ENCODE data around the gene SPOCK1. TPM values are rescaled to one million over a fixed set of nuclear protein-coding genes. Genes with fewer than 3 reads are reported as not detected.
A peak's percentile ranks its signal among the peaks of the same experiment; 100 is the strongest.

The SPOCK1 gene
- total and polyA plus RNA-seq, 2 of the 4 experiments (the other 2 are of a cell fraction): 5.0 to 20.3 TPM

DNA sequence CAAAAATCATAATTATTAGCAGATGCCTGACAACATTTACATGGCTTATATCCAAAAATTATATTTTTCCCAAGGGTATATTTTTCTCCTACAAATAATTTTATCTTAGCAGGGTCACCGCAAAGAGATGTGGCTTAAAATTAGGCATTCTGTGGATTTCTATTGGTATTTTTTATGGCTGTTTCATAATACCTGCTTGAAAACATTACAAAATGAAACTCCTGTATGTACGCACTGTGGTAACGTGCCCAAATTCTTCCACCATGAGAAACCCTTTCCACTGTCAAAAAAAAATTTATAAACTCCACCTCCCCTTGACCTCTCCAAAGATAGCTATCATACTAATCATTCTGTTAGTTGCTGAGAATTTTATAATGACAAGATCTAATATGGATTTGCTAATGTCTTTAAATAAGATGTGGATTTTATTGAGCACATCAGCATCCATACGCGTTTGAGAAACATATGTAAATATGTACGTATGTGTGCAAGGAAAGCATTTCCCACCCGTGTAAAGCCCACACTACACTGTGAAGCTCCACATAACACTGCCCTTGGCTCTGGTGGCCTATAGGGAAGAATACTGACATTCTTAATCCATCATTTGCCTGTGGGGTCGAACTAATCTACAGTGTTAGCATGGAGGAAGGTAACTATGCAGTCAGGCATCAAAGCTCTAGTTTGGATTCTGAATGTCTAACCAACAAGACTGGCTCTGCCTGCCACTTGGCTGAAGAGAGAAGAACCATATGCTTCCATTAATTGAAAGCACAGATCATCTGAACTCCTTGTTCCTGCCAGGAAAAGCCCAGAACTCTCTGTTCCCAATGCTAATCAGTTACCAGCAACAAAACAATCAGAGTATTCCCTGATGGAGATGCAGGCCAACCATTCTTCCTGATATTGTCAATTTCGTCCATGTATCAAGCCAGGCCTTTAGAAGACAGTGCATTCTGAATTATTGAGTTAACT, 244.7 kb downstream of the SPOCK1 start:
- ATAC-seq (ENCODE audit: low read depth): no peak
- in situ Hi-C loops (cut with MboI; ENCODE audit: low sequenced_read_pairs) (no loop called here), dilution Hi-C loops (cut with HindIII; ENCODE audit: low sequenced_read_pairs, unreplicated experiment) (no loop called here)

More for the DNA sequence above, 244.7 kb downstream of the SPOCK1 start:
- no peak overlapping the region for H3K4me2 ChIP-seq (ENCODE audit: low read depth, low read length)
- no peak overlapping the region for H4K91ac ChIP-seq (ENCODE audit: insufficient read depth, low read depth, low read length)
- WGBS, 2 experiments (ENCODE audit: extremely low coverage in 2 of 2, insufficient read length in 1 of 2): no CpG with 5 or more reads among the region's 9 CpGs
- no peak overlapping the region for H3K9ac ChIP-seq (ENCODE audit: low read depth, low read length)
- H3K27me3 ChIP-seq (ENCODE audit: control insufficient read depth, insufficient read depth, low read length): no peaks in the 10 kb centered on the region
- no peak overlapping the region for H3K56ac ChIP-seq (ENCODE audit: extremely low read depth, insufficient read depth, low read length)
- H3K27ac ChIP-seq (ENCODE audit: insufficient read depth, low read length): no peak overlapping the region
- TF ChIP-seq RCOR1 (IDR thresholded peaks at IDR 0.05; ENCODE audit: insufficient replicate concordance, low read length) (no peak), NFE2L2 (IDR thresholded peaks at IDR 0.05; ENCODE audit: low read depth, low read length) (no peak), CHD1 (IDR thresholded peaks at IDR 0.05; ENCODE audit: low read depth, low read length) (no peak), RFX5 (IDR thresholded peaks at IDR 0.05; ENCODE audit: low read depth, low read length) (no peak), RAD21 (IDR thresholded peaks at IDR 0.05; ENCODE audit: low read length) (no peak), POLR2A (IDR thresholded peaks at IDR 0.05; ENCODE audit: low read depth, low read length) (no peak), MAFK (IDR thresholded peaks at IDR 0.05; ENCODE audit: low read depth, low read length) (no peak), SMC3 (IDR thresholded peaks at IDR 0.05; ENCODE audit: low read depth, low read length) (no peak), BHLHE40 (IDR thresholded peaks at IDR 0.05; ENCODE audit: low read depth, low read length) (no peak; the same call in 1 of the 2 replicates)
- peaks cover 1% of the 10 kb centered on the region; the same call in 1 of the 2 replicates for H3K4me1 ChIP-seq (ENCODE audit: control insufficient read depth, insufficient read depth, low read length)
- H3K14ac ChIP-seq (replicated peaks; ENCODE audit: low read depth, low read length): no peak overlapping the region
- no peak overlapping the region for H3K18ac ChIP-seq (ENCODE audit: low read depth, low read length)
- BruUV-seq (replicated peaks): no TSS peak
- no peak overlapping the region for H2BK5ac ChIP-seq (ENCODE audit: low read depth, low read length, poor library complexity, severe bottlenecking)
- no peak overlapping the region for H2BK20ac ChIP-seq (ENCODE audit: low read depth, low read length)
- ChIA-PET CTCF (interaction anchor here (0.7 kb wide), 1 partner anchor 1041 kb away, joined by 3 read pairs; no protein-coding TSS in a partner anchor), POLR2A (ENCODE audit: unreplicated experiment) (no interaction called here)
- no peak overlapping the region for H3K4me3 ChIP-seq (ENCODE audit: insufficient read depth, low read depth, low read length)
- peak; percentile 19 for DNase-seq
- no peak overlapping the region for H3K4ac ChIP-seq (ENCODE audit: low read depth, low read length)
- H4K5ac ChIP-seq (ENCODE audit: low read depth, low read length): no peak overlapping the region
- no peak overlapping the region for H2AK9ac ChIP-seq (replicated peaks; ENCODE audit: low read depth, low read length, poor library complexity)
- no peak overlapping the region for H4K8ac ChIP-seq (ENCODE audit: low read depth in 2 of 2, low read length in 2 of 2)
- no peak overlapping the region for H2AFZ ChIP-seq (replicated peaks; ENCODE audit: low read length, poor library complexity)
- no peaks in the 10 kb centered on the region for H3K79me1 ChIP-seq (ENCODE audit: low read depth in 1 of 2, low read length in 2 of 2)
- H3K36me3 ChIP-seq (ENCODE audit: control insufficient read depth, insufficient read depth, low read length): no peaks in the 10 kb centered on the region
- no peak overlapping the region for H2AK5ac ChIP-seq (ENCODE audit: low read depth, low read length)
- H2BK15ac ChIP-seq (ENCODE audit: low read depth, low read length): no peak overlapping the region
- H2BK120ac ChIP-seq (ENCODE audit: low read depth, low read length): no peak overlapping the region
- H3K23ac ChIP-seq (ENCODE audit: low read depth, low read length): no peak overlapping the region
- H4K20me1 ChIP-seq (ENCODE audit: insufficient read depth, low read length): no peaks in the 10 kb centered on the region
- H3K9me1 ChIP-seq (ENCODE audit: insufficient read depth, low read length): 0 out of 2 replicates have a peak, but pooled peaks cover 3% of the 10 kb centered on the region
- intact Hi-C loops (cut with micrococcal nuclease): no loop called here
- H3K9me3 ChIP-seq (ENCODE audit: control insufficient read depth, insufficient read depth, low read length): no peaks in the 10 kb centered on the region

Measured in IMR-90 (cell line).